A549 treated with Mapracorat at 1 μM for 4 hours (cell line): ENCODE measurements around the gene C4A. TPM values are rescaled to one million over a fixed set of nuclear protein-coding genes. Genes with fewer than 3 reads are reported as not detected.

Experiments
- total RNA-seq: library from RNA; stranded (reverse); fragments of 200-300 nt; extraction: Qiagen RNA extraction; gene quantifications from 5 replicates; pipeline ENCODE4 v1.2.3, GENCODE V29; 2022

The C4A gene
- total RNA-seq: 0.97 to 1.7 TPM (median 1.4 TPM) in 5 replicates

GRCh38 chr6:31981744-31982143 is at the start of gene C4A:
Gene C4A, plus strand, starts transcription at chr6:31982057. Its CDS starts 51 bp downstream, at chr6:31982108.

GRCh38 chr6:31945507-31946369 is 36.1 kb upstream of the C4A start, which contains the start of gene CFB:
Gene CFB, plus strand, starts transcription at chr6:31946095. Its CDS starts 127 bp downstream, at chr6:31946222.

DNA sequence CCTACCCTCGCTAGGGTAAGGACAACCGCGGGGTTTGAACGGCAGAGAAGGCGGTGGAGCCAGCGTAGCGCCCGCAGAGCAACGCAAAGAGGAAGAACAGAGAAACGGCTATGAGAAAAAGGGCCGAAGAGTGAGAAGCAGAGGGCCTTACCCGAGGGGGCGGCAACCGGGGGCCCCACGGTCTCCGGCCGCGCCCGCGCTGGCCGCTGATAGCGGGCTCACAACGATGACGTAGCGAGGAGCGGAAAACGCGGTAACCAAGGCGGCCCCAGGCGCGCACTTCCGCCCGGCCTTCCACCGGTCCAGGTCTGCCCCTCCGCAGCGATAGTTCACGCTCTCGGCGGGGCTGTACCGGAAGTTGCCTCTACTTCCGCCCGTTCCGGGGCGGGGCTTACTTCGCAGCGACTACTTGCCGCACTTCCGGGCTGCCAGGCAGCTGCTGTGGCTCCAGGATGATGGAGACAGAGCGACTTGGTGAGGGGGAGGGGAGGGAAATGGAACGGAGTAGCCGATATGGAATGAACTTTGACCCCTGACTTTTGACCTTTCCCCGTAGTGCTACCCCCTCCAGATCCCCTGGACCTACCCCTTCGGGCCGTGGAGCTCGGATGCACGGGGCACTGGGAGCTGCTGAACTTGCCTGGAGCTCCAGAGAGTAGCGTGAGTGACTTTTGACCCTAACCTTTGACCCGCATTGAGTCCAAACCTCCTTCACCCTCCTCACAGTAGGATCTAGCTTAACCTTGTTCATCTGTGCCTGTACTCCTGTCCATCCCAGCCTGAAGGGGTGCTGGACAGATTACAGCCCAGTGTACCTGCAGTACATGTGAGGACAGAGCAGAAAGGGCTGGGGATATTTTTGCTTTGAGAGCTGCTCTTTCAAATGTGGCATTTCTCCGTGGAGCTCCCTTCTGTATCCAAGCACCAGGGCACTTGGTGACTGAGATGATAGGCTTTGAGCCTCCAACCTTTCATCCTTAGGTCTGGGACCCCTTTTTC is 22.8 kb upstream of the C4A start, which contains the start of the genes NELFE and SKIC2:
Gene NELFE (minus strand): TSS at position 231 of the 999 bp plus-strand sequence. CDS start 525 bp downstream, outside the sequence.
Gene SKIC2 (plus strand): TSS at position 435 of the 999 bp plus-strand sequence. CDS start 18 bp downstream, at position 453.

DNA sequence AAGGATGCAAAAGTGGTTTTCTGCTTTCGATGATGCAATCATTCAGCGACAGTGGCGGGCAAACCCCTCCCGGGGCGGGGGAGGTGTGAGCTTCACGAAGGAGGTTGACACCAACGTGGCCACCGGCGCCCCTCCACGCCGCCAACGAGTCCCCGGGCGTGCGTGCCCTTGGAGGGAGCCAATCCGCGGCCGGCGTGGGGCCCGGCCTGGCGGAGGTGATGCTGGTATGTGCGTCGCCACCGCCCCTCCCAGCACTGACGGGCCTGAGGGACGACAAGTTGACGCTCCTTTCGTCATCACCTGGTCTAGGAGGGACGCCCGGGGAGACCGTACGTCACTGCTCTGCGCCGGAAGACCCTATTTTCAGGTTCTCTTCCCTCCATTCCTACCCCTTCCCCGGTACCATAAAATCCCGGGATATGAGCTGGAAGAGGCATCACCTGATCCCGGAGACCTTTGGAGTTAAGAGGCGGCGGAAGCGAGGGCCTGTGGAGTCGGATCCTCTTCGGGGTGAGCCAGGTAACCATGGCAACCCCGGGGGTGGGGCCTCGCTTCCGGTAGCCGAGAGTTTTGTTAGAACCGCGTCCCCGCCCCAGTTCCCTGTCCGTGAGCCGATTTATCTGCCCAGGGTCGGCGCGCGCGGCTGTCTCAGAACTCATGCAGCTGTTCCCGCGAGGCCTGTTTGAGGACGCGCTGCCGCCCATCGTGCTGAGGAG is 9.7 kb upstream of the C4A start, which contains the start of gene DXO:
Gene DXO (minus strand): TSS at position 146 of the 716 bp plus-strand sequence. CDS start 463 bp downstream, outside the sequence.

GRCh38 chr6:32014547-32014946 is 32.7 kb downstream of the C4A start, which contains the start of gene C4B:
Gene C4B, plus strand, starts transcription at chr6:32014795. Its CDS starts 51 bp downstream, at chr6:32014846.

GRCh38 chr6:32037598-32038524 is 56.0 kb downstream of the C4A start, which contains the start of gene CYP21A2:
Gene CYP21A2, plus strand, starts transcription at chr6:32038415. Its CDS starts 8 bp downstream, at chr6:32038423.

Other genes with a start within 250 kb of the C4A start
- 471 to 496 TPM (median 485 TPM) in 5 replicates for gene CLIC1, start 245.5 kb upstream of the C4A start, total RNA-seq
- 11.8 to 15.5 TPM (median 13.1 TPM) in 5 replicates for gene MSH5, start 242.1 kb upstream of the C4A start, total RNA-seq
- gene SAPCD1, start 219.4 kb upstream of the C4A start, total RNA-seq: 2.6 to 5.2 TPM (median 4.3 TPM) in 5 replicates
- 0.72 to 2.2 TPM (median 1.4 TPM) in 5 replicates for gene VWA7, start 204.7 kb upstream of the C4A start, total RNA-seq
- gene VARS1, start 186.3 kb upstream of the C4A start, total RNA-seq: 45.6 to 60.9 TPM (median 53.8 TPM) in 5 replicates
- 51.0 to 62.8 TPM (median 60.8 TPM) in 5 replicates for gene LSM2, start 175.1 kb upstream of the C4A start, total RNA-seq
- 1.3 to 1.8 TPM (median 1.5 TPM) in 5 replicates for gene HSPA1L, start 166.8 kb upstream of the C4A start, total RNA-seq
- 132 to 252 TPM (median 194 TPM) in 5 replicates for gene HSPA1A, start 166.5 kb upstream of the C4A start, total RNA-seq
- 89.4 to 177 TPM (median 151 TPM) in 5 replicates for gene HSPA1B, start 154.3 kb upstream of the C4A start, total RNA-seq
- gene NEU1, start 119.2 kb upstream of the C4A start, total RNA-seq: 21.6 to 33.6 TPM (median 26.8 TPM) in 5 replicates
- 0.15 TPM in 1 of 5 replicates, not detected in the others for gene SLC44A4, start 103.1 kb upstream of the C4A start, total RNA-seq
- gene EHMT2, start 84.4 kb upstream of the C4A start, total RNA-seq: 19.9 to 30.0 TPM (median 29.0 TPM) in 5 replicates
- 2.4 to 4.1 TPM (median 3.7 TPM) in 5 replicates for gene ZBTB12, start 80.0 kb upstream of the C4A start, total RNA-seq
- gene C2, start 54.3 kb upstream of the C4A start, total RNA-seq: 0.26 to 0.46 TPM (median 0.31 TPM) in 5 replicates
- gene CFB, start 36.0 kb upstream of the C4A start, total RNA-seq: 1.9 to 2.3 TPM (median 2.0 TPM) in 5 replicates
- gene NELFE, start 23.1 kb upstream of the C4A start, total RNA-seq: 76.0 to 93.4 TPM (median 77.7 TPM) in 5 replicates
- gene SKIC2, start 22.9 kb upstream of the C4A start, total RNA-seq: 19.7 to 26.3 TPM (median 23.2 TPM) in 5 replicates
- gene DXO, start 9.9 kb upstream of the C4A start, total RNA-seq: 10.3 to 13.3 TPM (median 11.0 TPM) in 5 replicates
- gene C4B, start 32.7 kb downstream of the C4A start, total RNA-seq: 0.69 to 1.5 TPM (median 1.3 TPM) in 5 replicates
- not detected in 5 replicates for gene CYP21A2, start 56.4 kb downstream of the C4A start, total RNA-seq
- gene TNXB, start 127.3 kb downstream of the C4A start, total RNA-seq: 0.32 to 0.76 TPM (median 0.50 TPM) in 5 replicates
- 26.5 to 36.2 TPM (median 33.1 TPM) in 5 replicates for gene ATF6B, start 146.2 kb downstream of the C4A start, total RNA-seq
- 6.1 to 9.0 TPM (median 7.2 TPM) in 5 replicates for gene FKBPL, start 148.2 kb downstream of the C4A start, total RNA-seq
- 0.33 to 1.5 TPM (median 0.63 TPM) in 5 replicates for gene PRRT1, start 169.9 kb downstream of the C4A start, total RNA-seq
- 7.4 to 9.2 TPM (median 7.7 TPM) in 5 replicates for gene PPT2, start 172.1 kb downstream of the C4A start, total RNA-seq
- 0.82 to 2.3 TPM (median 1.5 TPM) in 5 replicates for gene EGFL8, start 182.5 kb downstream of the C4A start, total RNA-seq
- 32.4 to 41.0 TPM (median 39.0 TPM) in 5 replicates for gene AGPAT1, start 194.0 kb downstream of the C4A start, total RNA-seq
- 35.4 to 47.6 TPM (median 45.6 TPM) in 5 replicates for gene RNF5, start 196.3 kb downstream of the C4A start, total RNA-seq
- gene AGER, start 202.2 kb downstream of the C4A start, total RNA-seq: 1.2 to 2.0 TPM (median 1.3 TPM) in 5 replicates
- 13.4 to 18.6 TPM (median 16.0 TPM) in 5 replicates for gene PBX2, start 208.1 kb downstream of the C4A start, total RNA-seq
- 0.29 to 0.50 TPM (median 0.33 TPM) in 5 replicates for gene GPSM3, start 210.6 kb downstream of the C4A start, total RNA-seq
- gene NOTCH4, start 242.0 kb downstream of the C4A start, total RNA-seq: 0.81 to 1.3 TPM (median 0.86 TPM) in 5 replicates